Stimulated activated CD8-positive, alpha-beta memory T cell treated with anti-CD3 and anti-CD28 coated beads, Interleukin-12 subunit alpha, Interleukin-12 subunit beta, amount 100 ng/mL, for 24 hours (primary cell): ENCODE results near the gene PTPRK.
"Not testable (repeated sequence)": the region's sequence is repeated elsewhere in the genome, so short reads cannot be mapped to it uniquely, and the experiment has no call there.

Experiments
- DNase-seq: peaks from one replicate; pipeline ENCODE4 v3.0.0-alpha.2; 2020; ENCODE audit errors: extremely low read depth

The PTPRK gene

DNA sequence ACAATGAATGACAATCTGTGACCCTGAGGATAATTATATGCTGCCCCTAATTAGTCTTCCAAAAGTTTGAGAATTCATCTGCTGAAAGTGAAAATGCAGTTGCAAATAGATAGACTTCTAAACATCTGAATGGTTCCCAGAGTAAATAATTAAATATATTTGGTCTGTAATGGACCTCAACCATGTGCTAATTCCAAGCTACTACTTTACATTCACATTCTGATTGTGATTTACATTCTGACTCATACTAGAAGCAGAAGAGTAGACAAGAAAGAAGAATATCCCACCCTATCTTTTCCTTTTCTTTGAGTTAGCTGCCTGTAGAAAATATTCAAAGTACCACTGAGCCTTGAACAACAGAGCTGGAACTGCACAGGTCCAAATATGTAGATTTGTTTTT is 80.8 kb downstream of the PTPRK start:
- DNase-seq = no peak

DNA sequence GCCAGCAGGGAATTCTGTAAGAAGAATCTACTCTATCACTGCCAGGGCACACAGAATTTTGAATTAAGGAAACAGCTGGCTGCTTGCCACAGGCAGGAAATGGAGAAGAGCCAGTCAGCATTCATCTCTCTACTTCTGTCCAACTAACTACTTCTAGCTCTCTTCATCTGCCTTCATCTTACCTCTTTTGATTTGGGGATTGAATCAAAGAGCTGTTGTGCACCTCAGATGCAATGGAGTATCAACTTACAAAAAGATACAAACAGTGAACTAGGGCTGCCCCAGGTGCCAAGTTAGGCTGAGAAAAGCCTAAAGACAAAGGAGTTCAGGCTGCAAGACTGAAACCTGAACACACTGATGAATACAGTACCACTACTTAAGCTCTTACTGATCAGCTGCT is 82.0 kb downstream of the PTPRK start:
- DNase-seq = no peak

DNA sequence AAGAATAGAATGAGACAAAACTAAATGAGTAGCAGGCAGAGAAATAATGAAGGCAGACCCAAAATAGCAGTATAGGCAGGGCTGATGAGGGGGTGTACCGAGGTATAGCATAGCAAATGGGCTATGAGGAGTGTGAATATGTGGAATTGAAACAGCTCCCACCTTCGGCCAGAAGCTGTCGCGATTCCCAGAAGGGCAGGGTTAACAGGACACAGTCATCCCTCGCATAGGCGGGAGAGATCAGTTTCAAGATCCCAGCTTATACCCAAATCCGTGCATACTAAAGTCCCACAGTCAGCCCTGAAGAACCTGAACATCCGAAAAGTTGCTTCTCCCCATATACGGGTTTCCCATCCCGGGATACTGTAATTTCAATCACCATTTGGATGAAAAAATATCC is 82.7 kb downstream of the PTPRK start:
- no peak for DNase-seq

DNA sequence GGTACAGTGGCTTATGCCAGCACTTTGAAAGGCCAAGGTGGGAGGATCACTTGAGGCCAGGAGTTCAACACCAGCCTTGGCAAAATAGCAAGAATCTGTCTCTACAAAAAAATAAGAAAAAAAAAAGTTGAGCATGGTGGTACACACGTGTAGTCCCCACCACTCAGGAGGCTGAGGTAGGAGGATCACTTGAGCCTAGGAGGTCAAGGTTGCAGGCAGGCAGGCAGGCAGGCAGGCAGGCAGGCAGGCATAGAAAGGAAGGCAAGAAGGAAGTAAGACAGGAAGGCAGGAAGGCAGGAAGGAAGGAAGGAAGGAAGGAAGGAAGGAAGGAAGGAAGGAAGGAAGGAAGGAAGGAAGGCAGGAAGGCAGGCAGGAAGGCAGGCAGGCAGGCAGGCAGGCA is 85.6 kb downstream of the PTPRK start:
- DNase-seq = not testable (repeated sequence)

DNA sequence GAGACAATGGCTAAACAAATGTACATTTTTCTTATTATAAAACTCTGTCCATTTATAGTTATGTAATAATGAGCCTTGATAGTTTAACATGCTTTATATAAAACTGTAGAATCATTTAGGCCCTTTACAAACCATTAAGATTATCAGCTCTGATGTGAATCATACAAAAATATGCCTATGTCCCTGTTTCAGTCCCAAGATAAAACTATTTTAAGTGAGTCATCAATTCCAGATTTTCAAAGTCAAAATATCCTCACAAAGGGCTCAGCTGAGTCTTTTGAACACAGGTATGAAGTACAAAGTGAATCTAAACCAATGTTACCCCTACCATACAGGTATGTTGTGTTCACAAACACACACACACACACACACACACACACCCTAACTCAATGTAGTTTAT is 88.0 kb downstream of the PTPRK start:
- no peak for DNase-seq

DNA sequence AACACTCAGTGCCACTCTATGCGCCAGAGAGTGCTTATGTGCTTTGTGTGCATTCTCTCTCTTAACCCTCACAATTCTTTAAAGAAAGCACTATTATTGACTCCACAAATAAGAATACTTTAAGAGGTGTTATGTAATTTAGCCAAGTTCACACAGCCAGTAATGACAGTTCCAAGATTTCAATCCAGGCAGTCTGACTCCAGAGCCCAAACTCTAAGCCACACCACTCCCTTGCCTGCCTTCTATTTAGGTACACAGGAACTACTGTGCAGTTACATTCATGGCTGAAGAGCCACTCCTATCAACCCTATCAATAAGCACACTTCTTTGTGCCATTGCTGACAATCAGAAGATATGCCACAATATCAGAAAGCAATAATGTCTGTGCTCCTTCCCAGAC is 93.3 kb downstream of the PTPRK start:
- no peak for DNase-seq

DNA sequence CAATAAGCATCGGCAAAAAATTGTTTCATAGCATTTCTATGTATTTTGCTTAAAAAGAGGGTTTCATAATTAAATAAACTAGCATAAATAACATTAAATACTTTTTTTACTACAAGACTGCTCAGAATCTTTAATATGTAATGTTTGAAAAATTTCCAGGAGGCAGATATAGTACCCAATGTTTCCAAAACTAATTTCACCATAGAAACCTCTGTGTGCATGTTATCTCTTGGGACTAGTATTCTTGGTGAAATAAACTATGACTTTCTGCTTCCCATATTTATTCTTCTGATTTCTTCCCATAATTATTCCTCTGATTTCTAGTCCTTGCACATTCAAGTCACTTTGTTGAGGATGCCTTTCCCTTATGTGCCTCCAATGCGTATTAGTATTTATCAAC is 94.5 kb downstream of the PTPRK start:
- DNase-seq = no peak

DNA sequence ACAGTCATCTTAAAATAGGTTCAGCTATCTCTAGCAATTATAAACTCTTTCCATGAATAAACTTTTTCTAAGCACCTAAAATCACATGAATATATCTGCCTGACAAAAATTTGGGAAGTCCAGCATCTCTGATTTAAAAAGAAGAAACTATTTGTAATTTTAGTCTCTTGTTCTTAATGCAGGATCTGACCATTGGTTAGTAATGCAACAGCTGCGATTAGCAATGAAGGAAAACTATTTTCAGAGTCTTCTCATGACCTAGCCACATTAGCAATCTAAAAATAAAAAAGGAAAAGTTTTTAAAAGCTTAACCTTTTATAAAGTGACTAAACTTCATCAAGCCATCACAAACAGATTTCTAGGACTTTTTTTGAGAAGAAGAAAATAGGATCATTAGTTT is 97.5 kb downstream of the PTPRK start:
- no peak for DNase-seq

DNA sequence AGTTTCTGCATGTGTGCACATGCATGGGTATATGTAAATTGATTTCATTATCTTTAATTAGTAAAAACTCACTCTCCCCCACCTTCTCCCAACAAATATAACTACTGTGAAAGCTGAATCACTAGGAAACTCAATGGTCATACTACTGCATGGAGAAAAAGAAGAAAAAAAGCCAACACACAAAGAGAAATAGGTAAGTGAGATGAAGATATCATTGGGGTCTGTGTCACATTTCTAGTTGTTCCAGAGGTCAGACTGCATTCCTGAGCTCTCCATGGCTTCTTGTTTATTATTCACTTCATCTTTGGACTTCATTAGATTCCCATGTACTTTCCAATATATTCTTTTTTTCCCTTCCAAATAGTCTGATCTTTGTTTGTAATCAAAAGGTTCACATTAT is 98.2 kb downstream of the PTPRK start:
- no peak for DNase-seq

DNA sequence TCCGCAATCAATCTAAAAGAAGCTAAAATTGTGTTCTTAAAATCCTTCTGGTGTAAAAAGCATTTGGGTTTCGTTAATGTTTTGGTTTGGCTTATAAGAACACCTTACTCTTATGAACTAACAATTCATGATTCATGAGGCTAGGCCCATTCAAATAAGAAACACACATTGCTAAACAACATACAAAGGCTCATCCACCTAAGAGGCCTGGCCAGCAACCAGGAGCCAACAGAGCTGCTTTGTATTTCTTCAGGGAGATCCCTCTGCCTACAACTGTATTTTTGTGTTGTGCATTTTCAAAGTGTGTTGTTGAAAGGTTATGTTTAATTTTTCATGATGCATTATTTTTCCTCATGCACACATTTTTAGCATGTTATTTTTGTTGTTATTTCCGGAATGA is 98.6 kb downstream of the PTPRK start:
- DNase-seq = no peak

DNA sequence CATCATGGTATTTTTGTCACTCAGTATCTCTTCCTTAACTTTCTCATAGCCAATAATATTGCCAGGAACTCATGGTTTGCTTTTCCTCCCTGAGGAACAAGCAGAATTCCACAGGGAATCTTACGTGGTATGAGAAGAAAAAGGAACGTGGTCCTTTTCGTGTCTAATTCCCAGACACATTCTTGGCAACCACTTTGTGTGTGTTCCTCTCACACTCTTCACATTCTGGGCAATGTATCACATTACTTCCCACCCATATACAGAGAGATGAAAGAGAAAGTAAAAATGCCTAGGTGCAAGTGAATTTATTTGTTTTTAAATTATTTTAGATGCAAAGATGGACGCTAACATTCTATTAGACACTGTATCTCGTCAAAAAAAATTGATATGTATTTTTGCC is 102.7 kb downstream of the PTPRK start:
- DNase-seq = no peak

DNA sequence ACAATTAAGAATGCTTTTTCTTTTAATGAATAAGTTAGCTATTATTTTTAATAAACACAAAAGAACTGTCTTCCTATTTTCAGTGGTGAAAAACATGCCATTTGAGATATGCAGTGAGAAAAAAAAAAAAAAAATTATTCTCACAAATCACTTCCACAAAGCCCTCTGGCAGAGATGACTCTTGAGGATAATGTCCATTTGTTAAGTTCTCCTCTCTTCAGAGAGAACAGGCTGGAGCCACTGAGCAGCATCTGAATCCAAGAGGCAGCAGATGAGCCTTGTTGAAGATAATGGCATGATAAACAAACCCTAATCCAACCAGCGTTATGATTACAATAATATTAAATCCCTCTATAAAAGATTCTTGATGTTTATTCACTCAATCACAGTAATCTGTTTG is 105.0 kb downstream of the PTPRK start:
- no peak for DNase-seq

DNA sequence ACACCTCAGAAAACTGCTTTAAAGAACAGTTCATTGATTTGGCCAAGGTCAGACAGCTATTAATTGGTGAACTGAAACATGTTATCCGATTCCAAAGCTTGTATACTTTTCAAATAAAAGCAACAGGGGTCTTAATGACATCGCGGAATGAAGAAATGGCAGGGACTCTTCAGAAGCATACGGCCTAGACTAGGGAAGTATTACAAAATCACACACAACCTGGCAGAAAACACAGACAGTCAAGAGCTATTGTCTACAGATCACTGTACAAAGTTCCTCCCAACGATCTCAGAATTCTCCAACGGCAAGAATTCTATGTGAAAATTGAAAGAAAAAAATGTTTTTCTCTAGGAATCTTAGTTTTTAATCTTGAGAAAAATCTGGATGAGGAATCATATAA is 105.5 kb downstream of the PTPRK start:
- DNase-seq = no peak

DNA sequence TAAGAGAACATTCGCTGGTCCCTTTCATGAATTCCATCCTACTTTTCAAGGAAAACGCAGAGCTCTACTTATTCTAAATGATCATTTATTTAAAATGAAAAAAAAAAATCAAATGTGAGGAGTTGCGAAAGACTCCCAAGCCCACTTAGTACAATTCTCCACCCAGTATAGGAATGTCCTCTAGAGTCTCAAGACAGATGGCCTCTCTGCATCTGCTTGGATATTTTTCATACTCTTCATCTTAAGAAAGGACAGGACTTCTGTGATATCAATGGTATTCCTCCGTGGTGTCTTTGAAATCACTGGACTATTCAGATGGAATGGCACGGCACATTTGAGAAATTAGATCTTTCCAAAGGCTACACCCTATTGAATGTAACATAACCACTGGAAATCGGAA is 107.1 kb downstream of the PTPRK start:
- DNase-seq = no peak

DNA sequence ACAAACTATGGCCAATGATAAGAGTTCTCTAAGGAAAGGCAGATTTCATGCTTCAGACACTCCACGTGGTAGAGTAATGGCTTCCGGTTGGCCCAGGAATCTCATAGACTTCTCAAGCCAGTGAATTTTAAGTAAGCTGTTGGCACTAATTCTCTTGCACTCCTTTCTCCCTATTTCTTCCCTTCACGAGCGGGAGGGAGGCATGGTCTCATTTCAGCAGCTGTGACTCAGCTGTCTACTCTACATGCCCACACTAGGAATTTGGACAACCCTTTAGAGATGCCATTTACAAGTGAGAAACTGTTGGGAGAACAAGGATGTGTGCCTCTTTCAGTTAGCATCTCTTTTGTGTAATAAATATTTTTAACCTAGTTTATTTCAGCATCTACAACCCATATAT is 107.7 kb downstream of the PTPRK start:
- no peak for DNase-seq

DNA sequence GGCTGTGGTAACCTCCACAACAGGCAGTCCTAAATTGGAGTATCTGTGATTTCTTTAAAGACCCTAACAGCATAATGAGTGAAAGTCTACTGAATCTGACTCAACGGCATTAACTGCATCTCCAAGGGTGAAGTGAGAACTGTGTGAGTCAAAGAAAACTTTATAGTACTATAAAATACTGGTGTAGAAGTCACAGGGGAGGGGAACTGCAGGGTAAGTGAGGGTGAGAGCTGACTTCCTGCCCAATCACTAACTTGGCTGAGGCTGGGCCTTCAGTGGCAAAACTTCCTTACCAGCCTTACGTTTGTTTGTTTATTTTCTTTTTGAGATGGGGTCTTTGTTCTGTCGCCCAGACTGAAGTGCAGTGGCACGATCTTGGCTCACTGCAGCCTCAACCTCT is 109.8 kb downstream of the PTPRK start:
- no peak for DNase-seq

DNA sequence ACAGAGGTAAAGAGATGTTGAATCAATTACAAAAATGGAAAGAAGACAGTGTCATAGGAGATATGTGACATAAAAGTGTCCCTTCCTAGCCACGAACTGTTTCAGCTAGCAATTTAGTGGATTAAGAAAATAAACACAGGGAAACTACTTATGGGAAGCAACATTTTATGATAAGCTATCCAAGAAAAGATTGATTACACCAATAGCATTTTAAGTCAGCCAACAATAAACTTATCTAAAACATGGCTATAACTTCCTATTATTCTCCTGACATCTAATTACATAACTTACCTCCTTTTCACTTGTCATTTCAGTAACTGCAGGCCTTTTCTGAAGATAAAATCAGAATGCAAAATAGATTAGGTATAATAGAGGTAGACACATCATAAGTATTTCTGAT is 111.4 kb downstream of the PTPRK start:
- DNase-seq = no peak

DNA sequence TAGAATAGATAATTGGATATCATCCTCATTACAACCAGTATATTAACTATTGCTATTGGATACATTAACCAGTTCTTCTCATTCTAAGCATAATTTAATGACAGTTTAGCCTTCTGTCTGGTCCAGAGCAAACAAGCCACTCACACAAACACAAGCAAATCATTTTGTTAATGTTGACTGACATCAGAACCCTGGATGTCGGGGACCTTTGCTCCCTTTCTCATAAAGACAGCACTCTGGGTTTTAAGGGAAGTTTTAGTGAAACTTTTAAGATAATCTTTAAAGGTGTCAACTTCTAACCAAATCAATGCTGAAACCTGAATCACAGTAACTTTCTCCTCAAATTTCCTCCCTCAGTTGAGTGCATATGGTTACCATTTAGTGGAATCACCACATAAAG is 113.9 kb downstream of the PTPRK start:
- DNase-seq = no peak

DNA sequence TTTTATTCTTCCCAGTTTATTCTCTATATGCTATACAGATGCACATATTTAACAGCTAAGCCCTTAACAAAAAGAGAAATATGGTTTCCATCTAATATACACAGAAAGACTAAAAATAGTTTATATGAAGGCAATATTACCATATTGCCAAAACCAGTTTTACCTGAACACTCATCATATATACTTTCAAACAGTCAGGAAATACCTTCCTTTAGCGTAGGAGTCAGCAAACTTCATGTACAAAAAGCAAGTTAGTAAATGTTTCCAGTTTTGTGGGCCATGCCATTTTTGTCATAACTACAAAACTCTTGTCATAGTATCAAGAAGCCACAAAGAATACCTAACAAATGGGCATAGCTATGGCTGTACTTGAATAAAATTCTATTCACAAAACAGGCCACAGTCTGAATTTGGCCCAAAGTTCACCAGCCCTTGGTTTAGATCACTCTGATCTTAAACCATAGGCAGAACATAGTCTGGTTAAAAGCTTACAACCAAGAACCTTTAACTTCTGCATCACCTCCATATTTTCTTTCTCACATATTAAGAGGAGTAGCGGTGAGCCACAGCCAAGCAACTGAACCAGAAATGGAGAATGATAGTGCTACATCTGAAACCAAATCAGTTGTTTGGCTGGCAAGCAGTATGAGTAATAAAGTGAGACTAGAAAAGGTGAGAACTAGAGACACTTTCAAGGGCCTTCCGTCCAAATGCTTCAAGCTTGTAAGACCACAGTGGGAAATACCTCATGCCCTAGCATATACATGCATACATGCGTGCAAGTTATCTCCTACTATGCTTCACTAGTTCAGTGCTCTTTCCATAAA is 116.6 kb downstream of the PTPRK start:
- DNase-seq = no peak

DNA sequence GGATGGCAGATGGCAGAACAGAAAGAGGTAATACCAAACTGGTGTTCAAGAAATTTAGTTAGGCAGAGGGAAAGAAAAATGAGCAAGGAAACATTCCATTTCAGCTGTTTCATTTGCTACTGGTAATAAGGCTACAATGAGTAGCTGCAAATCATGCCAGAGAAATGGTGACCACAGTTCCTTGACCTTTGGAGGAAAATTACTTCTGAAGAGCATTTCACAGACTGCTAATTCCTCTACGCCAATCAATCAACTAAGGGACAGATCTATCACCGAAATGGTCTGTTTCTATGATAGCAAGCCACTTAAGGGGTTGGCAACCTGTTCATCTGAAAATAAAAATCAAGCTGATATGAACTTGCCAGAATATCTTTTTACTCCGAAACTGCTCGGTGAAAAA is 119.5 kb downstream of the PTPRK start:
- DNase-seq = no peak

DNA sequence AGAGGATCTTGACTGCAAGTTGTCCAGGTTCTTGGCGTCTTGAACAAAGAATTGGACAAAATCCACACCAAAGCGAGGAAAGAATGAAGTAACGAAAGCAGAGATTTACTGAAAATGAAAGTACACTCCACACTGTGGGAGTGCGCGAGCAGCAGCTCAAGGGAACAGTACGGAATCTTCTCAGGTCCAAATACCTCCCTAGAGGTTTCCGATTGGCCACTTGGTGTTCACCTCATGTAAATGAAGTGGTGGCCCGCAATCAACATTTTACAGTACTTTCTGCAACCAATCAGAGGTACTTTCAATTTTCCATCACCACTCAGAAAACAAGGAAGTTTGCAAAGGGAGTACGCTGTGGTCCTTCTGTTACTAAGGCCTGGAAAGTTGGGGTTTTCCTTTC is 122.4 kb downstream of the PTPRK start:
- no peak for DNase-seq

DNA sequence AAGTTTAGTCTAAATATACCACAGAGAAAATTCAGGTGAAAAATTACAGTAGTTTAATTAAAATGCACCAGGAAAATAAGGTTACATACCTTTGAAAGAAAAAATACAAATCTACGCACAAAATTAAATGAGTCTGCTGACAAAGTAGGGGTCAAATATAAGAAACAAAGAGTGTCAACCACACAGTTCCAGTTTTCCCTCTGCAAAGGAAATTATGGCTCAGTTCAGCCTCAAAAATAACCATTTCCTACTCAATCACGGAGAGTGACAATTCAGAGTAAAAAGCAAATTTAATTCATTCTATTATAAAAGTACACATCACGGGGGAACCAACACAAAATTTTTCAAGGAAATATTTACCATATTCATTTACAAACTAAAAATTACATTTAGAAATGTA is 124.8 kb downstream of the PTPRK start:
- DNase-seq = no peak

DNA sequence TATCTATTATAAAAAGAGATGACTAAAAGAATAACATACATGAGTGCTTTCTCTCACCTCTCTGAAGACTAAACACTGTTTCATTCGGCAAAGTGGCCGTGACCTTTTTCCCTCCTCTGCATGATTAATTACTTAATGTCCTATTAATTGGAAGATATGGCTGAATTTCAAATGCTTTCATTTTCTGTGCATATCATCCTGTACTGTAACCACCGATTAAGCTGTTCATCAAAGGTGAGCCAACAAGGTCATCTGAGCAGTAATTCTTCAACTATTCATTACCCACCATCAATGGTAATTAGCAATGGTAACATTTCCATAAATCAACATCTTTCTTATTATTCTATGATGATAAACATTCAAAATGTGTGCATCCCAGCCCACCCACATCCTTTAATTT is 125.2 kb downstream of the PTPRK start:
- DNase-seq = no peak

DNA sequence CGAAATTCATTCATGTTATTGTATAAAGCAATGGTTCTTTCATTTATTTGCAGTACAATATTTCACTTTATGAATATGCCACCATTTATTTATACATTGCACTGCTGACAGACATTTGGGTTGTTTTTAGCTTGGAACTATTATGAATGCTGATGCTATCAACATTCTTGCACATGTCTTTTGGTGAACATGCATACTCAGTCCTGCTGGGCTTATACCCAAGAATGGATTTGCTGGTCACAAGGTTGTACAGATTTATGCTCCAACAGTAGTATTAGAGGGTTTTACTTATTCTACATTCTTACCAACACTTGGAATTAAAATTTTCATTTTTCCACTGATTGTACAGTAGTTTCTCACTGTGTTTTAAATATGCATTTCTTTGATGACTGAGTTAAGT is 126.2 kb downstream of the PTPRK start:
- DNase-seq = no peak
